Islet of Langerhans (tissue), 1 donor: ENCODE results near the gene RGS4.
"Not testable (repeated sequence)": the region's sequence is repeated elsewhere in the genome, so short reads cannot be mapped to it uniquely, and the experiment has no call there.

Experiments used
- FAIRE-seq: peaks from one replicate; lab custom pipeline; 2011; peaks lifted over from hg19 to GRCh38; lab: Jason Lieb, UNC

RGS4 gene

DNA sequence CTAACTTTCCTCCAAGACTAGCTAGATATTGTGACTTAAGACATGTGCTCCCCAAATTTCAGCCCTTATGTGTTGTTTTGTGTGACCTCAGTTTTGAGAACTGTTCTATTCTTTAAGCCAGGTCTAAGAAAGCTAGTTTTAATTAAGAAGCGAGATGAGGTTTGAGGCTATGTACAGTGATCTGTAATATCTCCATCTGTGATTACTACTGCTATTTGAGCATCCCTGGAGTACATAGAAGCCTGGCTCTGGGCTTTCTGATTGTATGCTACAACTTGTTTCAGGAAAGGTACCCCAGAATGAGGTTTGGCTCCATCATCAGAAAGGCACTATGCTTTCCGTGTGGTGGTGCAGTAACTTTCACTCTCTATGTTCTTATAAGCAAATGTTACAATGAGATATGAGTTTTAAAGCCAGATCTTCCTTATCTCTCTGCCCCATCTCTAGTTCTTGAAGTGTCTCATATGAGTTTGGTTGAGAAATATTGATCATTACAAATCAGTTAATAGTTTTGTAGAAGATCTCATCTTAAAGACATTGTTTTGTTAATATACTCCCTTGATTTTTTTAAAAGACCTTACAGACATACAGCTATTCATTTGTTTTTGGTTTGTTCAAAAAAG is 605 bp downstream of the RGS4 start:
- peak; percentile 91 for FAIRE-seq

DNA sequence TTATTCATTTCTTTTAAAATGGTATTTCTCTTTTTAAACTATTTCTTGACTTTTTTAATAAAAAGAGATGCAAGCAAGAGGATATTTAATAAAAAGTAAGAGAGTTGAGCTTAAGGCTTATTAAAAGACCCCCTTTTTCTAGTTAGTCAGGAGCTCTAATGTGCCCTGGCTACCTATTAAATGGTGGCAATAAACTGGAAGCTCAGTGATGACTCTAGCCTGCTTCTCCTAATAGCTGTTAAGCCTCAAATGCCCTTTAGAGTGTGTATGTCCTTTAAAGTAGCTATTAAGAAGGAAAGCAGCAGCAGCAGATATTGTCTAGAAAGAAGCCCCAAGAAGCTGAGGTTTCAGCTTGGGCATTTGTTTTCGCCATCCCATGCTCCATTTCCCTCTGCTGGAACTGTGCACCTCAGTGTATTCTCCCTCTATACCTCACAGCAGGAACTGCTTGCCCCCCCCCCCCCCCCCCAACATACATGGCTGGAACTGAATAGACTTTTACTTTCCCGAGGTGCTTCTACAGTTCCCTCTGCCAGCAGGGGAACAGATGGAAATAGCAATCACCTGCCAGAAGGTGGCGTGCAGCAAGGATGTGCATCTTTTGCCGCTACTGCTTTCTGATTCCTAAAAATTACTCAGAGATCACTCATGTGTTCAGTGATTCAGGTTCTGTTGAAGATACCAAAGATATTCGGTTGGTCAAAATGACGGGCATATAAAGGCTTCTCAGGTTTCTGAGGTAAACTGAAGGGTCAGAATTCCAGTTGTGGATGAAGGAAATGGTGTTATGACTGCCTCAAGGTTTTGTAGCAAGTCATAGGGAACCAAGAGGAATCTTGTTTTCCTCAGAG is 2.5 kb downstream of the RGS4 start:
- peak; percentile 93 for FAIRE-seq

DNA sequence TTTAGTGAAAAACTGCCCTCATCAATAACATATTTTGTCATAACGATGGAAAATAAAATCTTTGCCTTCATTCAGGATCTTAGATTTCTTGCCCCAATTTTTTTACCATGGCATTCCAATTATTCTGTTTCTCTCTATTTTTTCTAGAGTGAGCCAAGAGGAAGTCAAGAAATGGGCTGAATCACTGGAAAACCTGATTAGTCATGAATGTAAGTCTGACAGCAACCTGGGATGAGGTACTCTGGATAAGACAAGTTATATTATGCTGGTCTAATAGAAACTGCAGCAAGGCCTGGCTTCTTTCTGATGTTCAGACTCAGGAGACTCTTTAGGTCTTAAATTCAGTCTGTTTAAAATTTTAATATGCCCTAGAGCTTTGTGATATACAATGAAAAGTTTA is 3.5 kb downstream of the RGS4 start:
- FAIRE-seq = peak; percentile 27

- FAIRE-seq = no peak
Measured at GRCh38 chr1:163074004-163074403, 4.8 kb downstream of the RGS4 start.

DNA sequence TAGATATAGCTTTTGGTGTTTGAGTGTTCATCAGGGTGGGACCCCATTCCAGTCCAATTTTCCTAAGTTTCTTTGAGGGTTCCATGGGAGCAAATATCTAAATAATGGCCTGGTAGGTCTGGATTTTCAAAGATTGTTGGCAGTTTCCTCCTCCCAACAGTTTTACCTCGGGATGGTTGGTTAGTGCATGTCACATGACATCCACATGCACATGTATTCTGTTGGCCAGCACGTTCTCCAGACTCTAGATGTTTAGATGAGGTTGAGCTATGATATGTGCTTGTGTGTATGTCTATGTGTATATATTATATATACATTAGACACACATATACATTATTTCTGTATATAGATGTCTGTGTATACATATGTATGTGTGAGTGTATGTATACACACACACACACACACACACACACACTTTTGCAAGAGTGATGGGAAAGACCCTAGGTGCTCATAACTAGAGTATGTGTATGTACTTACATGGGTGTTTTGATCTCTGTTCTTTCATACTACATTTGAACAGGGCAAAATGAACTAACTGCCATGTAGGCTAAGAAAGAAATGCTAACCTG is 5.6 kb downstream of the RGS4 start:
- FAIRE-seq = no peak

DNA sequence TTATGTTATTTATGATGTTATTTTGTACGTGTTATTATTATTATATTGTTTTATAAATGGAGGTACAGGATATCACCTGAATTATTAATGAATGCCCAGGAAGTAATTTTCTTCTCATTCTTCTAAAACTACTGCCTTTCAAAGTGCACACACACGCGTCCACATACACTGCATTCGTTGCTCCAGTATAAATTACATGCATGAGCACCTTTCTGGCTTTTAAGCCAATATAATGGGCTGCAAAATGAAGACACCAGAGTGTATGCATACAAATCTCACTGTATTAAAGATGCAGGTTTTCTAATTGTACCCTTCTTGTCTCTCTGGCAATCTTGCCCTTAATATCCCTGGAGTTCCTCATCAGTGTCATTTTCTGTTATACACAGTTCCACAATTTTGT is 6.9 kb downstream of the RGS4 start:
- peak; percentile 73 for FAIRE-seq

GRCh38 chr1:163076446-163076845 is 7.3 kb downstream of the RGS4 start:
- no peak for FAIRE-seq

- no peak for FAIRE-seq
Measured at GRCh38 chr1:163076981-163077761, 8.0 kb downstream of the RGS4 start.

DNA sequence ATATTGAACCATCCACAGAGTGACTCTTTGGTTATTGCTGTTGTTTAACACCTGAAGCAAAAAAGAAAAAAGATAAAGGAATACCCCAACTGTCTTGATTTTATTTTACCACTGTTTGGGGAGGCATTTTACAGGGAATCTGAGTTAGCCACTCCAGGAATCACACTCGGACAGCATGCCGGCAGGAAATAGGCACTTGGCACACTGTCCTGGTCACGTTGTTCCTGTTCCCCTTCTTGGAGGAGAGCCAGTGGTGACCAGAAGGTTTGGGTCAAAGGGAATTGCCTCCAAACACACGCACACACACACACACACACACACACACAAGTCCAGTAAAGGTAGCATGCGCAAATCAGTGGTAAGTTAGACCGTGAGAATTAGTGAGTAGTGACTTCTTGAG is 13.8 kb downstream of the RGS4 start:
- FAIRE-seq = no peak

DNA sequence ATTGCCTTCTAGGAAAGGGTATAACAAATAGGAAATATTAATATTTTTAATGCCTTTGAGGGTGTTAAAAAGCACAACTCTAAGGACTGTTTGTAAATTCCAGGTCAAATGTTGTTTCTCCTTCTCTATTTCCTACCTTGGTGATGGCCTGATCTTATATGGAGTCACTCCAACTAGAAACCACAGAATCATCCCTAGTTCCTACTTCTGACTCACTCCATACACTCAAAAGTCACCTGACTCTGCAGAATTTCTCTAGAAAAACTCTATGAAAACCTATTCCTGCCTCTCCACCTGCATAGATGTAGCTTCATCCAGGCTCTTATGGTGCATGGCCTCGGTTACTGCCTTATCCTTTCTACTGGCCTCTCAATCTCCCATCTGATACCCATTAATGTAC is 14.5 kb downstream of the RGS4 start:
- no peak for FAIRE-seq

DNA sequence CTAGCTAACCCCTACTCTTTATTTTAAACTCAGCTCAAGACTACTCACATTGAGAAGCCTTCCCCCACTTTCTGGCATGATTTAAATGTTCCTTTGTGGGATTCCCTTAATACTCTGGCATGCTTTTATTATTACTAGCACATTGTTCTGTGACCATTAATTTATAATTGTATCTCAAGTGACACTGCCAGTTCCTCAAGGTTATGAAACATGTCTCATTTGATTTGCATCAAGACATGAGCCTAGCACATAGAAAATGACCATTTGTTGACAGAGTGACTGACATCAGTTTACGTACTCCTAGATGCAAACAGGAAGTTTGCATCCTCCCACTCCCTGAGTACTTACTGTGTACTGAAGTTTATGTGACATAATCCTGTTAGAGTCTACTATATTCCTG is 15.2 kb downstream of the RGS4 start:
- FAIRE-seq = no peak

DNA sequence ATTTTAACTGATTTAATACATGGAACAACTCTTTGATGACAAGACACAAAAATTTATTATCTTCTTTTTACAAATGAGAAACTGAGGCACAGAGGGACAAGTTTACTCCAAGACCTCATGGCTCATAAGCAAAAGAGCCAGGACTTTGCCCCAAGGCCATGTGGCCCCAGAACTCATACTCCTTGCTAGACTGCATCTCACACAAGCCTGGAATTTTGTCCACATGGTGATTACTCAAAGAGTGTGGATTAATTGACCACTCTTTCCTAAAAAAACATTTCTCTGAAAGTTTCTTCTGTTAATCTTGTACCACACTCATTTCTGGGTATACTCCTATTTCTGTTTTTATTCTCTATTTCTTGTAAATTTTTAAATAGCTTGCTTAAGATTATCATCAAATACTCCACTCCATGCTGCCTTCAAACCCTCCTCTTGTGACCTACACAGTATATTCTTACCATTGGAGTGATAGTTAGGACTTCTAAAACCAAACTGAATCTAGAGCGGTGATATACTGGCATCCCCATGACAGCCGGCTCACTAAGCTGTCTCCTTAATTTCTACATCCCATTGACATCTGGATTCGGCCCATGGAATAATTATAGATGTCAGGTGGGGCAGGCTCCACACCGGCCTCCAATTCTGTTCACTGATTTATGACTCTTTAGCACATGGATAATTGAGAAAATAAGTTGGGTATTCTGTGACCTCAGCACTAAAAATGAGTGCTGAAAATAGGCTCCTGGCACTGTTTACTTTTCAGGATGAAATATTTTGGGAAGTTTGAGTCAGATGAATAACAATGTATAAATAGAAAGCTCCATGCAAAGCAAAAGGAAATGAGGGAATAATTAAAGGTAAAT is 16.1 kb downstream of the RGS4 start:
- peak; percentile 85 for FAIRE-seq

- FAIRE-seq = no peak
Measured at GRCh38 chr1:163085904-163086268, 16.7 kb downstream of the RGS4 start.

DNA sequence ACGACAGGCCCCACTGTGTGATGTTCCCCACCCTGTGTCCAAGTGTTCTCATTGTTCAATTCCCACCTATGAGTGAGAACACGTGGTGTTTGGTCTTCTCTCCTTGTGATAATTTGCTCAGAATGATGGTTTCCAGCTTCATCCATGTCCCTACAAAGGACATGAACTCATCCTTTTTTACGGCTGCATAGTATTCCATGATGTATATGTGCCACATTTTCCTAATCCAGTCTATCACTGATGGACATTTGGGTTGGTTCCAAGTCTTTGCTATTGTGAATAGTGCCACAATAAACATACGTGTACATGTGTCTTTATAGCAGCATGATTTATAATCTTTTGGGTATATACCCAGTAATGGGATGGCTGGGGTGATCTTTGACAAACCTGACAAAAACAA is 20.0 kb downstream of the RGS4 start:
- FAIRE-seq = not testable (repeated sequence)

DNA sequence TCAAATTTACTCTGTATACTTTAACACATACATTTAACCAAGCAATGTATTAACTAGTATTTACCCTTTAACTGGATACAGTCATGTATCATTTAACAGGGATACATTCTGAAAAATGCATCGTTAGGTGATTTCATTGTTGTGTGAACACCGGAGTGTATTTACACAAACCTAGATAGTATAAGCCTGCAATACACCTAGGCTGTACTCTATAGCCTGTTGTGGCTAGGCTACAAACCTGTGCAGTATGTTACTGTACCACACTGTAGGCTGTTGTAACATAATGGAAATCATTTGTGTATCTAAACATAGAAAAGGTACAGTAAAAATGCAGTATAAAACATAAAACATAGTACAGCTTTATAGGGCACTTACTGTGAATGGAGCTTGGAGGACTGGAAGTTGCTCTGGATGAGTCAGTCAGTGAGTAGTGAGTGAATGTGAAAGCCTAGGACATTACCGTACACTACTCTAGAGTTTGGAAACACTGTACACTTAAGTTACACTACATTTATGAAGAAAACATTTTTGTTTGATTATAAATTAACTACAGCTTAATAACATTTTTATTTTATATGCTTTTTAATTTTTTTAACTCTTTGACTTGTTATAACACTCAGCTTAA is 21.3 kb downstream of the RGS4 start:
- FAIRE-seq = no peak

GRCh38 chr1:163093169-163093568 is 24.0 kb downstream of the RGS4 start:
- no peak for FAIRE-seq

GRCh38 chr1:163093579-163093978 is 24.4 kb downstream of the RGS4 start:
- FAIRE-seq = no peak

GRCh38 chr1:163094182-163094581 is 25.0 kb downstream of the RGS4 start:
- peak; percentile 68 for FAIRE-seq

DNA sequence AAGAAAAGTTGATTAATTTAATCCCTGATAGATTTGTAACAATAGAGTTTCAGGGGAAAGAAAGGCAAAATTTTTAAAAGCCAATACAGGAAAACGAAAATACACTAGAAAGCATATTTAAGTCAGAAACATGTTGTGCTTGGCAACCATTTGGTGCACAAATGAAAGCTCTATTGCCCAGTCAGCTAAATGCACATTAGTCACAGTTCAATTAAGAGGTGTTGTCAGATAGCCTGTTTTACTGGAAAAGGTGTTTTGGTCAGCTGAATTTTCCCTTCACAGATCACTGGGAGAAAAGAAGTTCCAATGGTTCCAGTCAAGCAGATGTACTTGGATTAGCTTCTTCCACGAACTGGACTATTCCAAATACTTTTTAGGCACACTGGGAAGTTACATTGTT is 25.4 kb downstream of the RGS4 start:
- FAIRE-seq = peak; percentile 99

- FAIRE-seq = no peak
Measured at GRCh38 chr1:163095213-163095612, 26.1 kb downstream of the RGS4 start.

GRCh38 chr1:163102590-163102989 is 33.4 kb downstream of the RGS4 start:
- no peak for FAIRE-seq
